GM12873 (cell line): ENCODE data around the gene CCDC150.

Experiments used
- CTCF ChIP-seq: IDR thresholded peaks from 2 replicates; pipeline ENCODE4 v1.5.1; 2012; ENCODE audit warnings: low read depth, mild to moderate bottlenecking, moderate library complexity, low read length, control low read depth; ENCODE audit not compliant: insufficient read depth; ENCODE audit errors: missing control alignments

Gene CCDC150

GRCh38 chr2:196718419-196719109, 79.0 kb downstream of the CCDC150 start:
- TF ChIP-seq CTCF, result no peak

- TF ChIP-seq CTCF, result no peak
Measured at GRCh38 chr2:196719110-196719872, 79.8 kb downstream of the CCDC150 start.

GRCh38 chr2:196723571-196723970, 84.1 kb downstream of the CCDC150 start:
- TF ChIP-seq CTCF, result no peak

- TF ChIP-seq CTCF, result no peak
Measured at GRCh38 chr2:196725218-196725617, 85.7 kb downstream of the CCDC150 start.

- TF ChIP-seq CTCF, result no peak
Measured at GRCh38 chr2:196725882-196726281, 86.4 kb downstream of the CCDC150 start.

GRCh38 chr2:196729418-196729817, 89.9 kb downstream of the CCDC150 start:
- no peak for TF ChIP-seq CTCF

GRCh38 chr2:196737046-196737445, 97.5 kb downstream of the CCDC150 start:
- no peak for TF ChIP-seq CTCF
